Right cardiac atrium (tissue), 5 donors: ENCODE results near the gene CHRFAM7A. TPM values are rescaled to one million over a fixed set of nuclear protein-coding genes. Genes with fewer than 3 reads are reported as not detected.
"Not testable (repeated sequence)": the region's sequence is repeated elsewhere in the genome, so short reads cannot be mapped to it uniquely, and the experiment has no call there.

Experiments used
- ATAC-seq, 2 donors: fragments of 200-7000 bp; cut with Tn5 transposase; one replicate each; pipeline versions ENCODE4 v1.8.0 to v1.9.1; 2020; ENCODE audit warnings: moderate library complexity in 2 of 2, mild to moderate bottlenecking in 1 of 2
- DNase-seq, 3 donors: peaks; one replicate each; pipeline ENCODE4 v3.0.0-alpha.2; 2020
- H3K27ac ChIP-seq: one replicate; pipeline ENCODE4 v1.5.1; 2013; ENCODE audit warnings: mild to moderate bottlenecking, low read length, control low read depth, moderate library complexity
- H3K27me3 ChIP-seq: one replicate; pipeline ENCODE4 v1.6.1; 2013; ENCODE audit not compliant: control insufficient read depth, insufficient read depth
- H3K4me1 ChIP-seq: one replicate; pipeline ENCODE4 v1.6.1; 2013; ENCODE audit warnings: low read length; ENCODE audit not compliant: control insufficient read depth, insufficient read depth
- H3K4me3 ChIP-seq: one replicate; pipeline ENCODE4 v1.5.1; 2013; ENCODE audit warnings: low read length, control low read depth
- H3K9me3 ChIP-seq: one replicate; pipeline ENCODE4 v1.6.1; 2013; ENCODE audit warnings: low read length; ENCODE audit not compliant: control insufficient read depth
- WGBS: extraction: QIAGEN DNeasy Blood & Tissue Kit; methylation state at CpG from one replicate; pipeline ENCODE4 v1.1.7; 2013; 5-methylcytosine and 5-hydroxymethylcytosine counted together
- intact Hi-C, 4 donors: fragments of 100-400 bp; cut with DNase I; formaldehyde crosslinking; loops; one replicate each; pipeline versions ENCODE4 v1.11.0 to v1.14.0; 2022 to 2023
- polyA plus RNA-seq: library from polyadenylated mRNA; stranded (reverse); fragments of 200-250 nt; gene quantifications from one replicate; pipeline ENCODE4 v1.2.3, GENCODE V29; 2013
- total RNA-seq, 4 donors: library from RNA; stranded (reverse); fragmentation: NEBNext Ultra II Directional; extraction: Animal tissue kit (Norgen Biotek cat#: 25700); gene quantifications; one replicate each; pipeline ENCODE4 v1.2.1, GENCODE V29; 2021
- donor health status: healthy with polysubstance abuse.
- donor health status: DM: no; HTN: yes; CAD: no.
- donor health status: DM: no; HTN: no; CAD: no.
- donor health status: DM: no; HTN: yes; CAD: no; lungs with severe emphysema.
- donor health status: DM: yes; HTN: yes; CAD: no.

The CHRFAM7A gene
- total and polyA plus RNA-seq, 5 donors = 1.2 to 4.9 (median 1.7) TPM

DNA sequence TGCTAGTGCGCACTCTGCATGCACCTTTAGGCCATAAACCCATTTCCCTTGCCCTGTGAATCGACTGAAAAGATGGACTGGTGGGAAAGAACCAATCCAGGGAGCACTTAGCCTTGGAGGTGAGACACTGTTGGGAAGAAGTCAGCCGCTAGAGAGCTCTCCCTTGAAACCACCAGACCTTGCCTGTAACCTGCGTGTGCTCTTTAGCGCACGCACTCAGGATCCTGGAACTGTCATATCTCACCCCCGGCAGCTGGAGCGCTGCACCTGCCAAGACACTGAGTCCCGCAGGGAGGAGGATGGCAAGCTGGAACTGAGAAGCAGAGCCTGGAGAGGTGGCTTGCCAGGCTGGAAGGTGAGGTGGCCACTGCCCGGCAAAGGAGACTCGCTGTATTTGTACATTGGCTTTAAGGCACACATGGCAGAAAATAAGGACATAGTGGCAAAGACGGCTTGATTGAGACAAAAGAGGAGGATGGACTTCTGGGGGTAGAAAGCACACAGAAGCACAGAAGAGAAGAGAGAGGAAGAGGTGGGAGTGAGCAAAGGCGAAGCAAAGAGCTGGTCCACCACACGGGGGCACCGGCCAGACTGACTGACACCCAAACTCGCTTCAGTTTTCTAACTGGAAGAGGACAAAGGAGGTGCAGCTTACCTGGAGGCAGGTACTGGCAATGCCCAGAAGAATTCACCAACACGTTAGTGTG lies 16.8 kb downstream of the CHRFAM7A start:
- DNase-seq, H3K9me3 ChIP-seq, H3K27ac ChIP-seq, H3K4me1 ChIP-seq, H3K4me3 ChIP-seq, H3K27me3 ChIP-seq, intact Hi-C loops: not testable (repeated sequence)
- peak in 1 of 2 donors; percentile 19 for ATAC-seq
- no CpG with 5 or more reads among the region's 17 CpGs for WGBS

DNA sequence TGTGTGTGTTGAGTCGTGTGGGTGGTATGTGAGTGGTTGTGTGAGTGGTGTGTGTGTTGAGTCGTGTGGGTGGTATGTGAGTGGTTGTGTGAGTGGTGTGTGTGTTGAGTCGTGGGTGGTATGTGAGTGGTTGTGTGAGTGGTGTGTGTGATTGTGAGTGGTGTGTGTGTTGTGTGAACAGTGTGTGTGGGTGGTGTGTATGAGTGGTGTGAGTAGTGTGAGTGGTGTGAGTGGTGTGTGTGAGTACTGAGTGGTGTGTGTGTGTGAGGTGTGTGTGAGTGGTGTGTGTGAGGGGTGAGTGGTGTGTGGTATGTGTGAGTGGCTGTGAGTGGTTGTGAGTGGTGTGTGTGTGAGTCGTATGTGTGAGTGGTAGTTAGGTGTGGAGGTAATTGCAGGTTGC lies 17.5 kb downstream of the CHRFAM7A start:
- H3K4me3 ChIP-seq, intact Hi-C loops, H3K27ac ChIP-seq, H3K9me3 ChIP-seq, H3K4me1 ChIP-seq, H3K27me3 ChIP-seq: not testable (repeated sequence)
- DNase-seq = peak in 1 of 3 donors; percentile 13
- peak; percentile 37 to 41 for ATAC-seq
- WGBS = 50% methylated on average over 3 of the region's 4 CpGs

DNA sequence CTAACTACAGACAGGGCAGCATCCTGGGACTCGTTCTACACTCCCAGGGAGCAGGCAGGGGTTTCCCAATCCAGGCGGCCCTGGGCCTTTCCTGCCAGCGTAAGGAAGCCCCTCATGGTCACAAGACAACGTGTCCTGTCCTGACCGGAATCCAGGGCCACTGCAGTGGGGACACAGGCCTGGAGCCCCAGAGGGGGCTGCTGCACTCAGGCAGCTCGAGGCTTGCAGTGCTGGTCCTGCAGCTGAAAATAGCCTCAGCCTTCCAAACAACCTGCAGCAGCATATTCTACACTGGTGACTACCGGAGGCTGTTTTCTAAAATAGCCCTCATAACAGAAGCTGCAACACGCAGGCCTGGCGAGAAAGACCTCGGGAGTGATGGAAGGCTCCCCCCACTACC lies 18.5 kb downstream of the CHRFAM7A start:
- DNase-seq, H3K9me3 ChIP-seq, H3K27me3 ChIP-seq, H3K27ac ChIP-seq, H3K4me1 ChIP-seq, H3K4me3 ChIP-seq, intact Hi-C loops: not testable (repeated sequence)
- WGBS = 71% methylated on average over 3 of the region's 10 CpGs
- peak in 1 of 2 donors; percentile 36 for ATAC-seq

DNA sequence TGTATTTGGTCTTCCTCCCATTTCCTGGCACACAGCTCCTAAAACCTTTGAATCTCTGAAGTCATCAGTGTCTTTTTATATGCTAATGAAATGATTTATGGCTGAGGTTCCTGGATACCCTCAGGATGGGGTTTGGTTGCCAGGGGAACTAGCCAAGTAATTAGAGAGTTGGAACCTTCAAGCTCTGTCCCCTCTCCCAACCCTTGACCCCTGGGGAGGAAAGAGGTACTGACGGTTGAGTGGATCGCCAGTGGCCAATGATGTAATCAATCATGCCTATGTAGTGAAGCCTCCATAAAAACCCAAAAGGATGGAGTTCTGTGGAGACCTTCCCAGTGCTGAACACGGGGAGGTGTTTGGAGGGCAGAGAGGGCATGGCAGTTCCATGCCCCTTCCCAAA lies 25.1 kb downstream of the CHRFAM7A start:
- ATAC-seq, H3K4me1 ChIP-seq, H3K27me3 ChIP-seq, intact Hi-C loops, H3K27ac ChIP-seq, DNase-seq, H3K4me3 ChIP-seq, H3K9me3 ChIP-seq: not testable (repeated sequence)
- whole genome bisulfite sequencing = no CpG with 5 or more reads among the region's 3 CpGs

DNA sequence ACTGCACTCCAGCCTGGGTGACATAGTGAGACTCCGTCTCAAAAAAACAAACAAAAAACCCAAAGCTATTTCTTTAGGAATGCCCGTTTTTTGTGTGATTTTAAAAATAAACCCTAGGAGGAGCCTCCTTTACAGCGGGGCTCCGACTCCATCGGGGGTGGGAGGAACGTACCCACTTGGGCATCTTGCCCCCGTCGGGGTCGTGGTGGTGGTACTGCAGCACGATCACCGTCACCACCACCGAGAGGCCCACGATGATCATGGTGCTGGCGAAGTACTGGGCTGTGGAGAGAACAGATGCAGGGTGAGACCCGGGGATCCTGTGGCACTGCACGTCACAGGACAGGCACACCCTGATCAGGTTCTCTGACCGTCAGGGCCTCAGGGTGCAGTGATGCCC lies 26.1 kb downstream of the CHRFAM7A start:
- DNase-seq = peak in 2 of 3 donors; percentile 10 to 28
- 91% methylated on average over 14 of the region's 17 CpGs for WGBS
- H3K4me3 ChIP-seq, ATAC-seq, intact Hi-C loops, H3K9me3 ChIP-seq, H3K27ac ChIP-seq, H3K4me1 ChIP-seq, H3K27me3 ChIP-seq: not testable (repeated sequence)

DNA sequence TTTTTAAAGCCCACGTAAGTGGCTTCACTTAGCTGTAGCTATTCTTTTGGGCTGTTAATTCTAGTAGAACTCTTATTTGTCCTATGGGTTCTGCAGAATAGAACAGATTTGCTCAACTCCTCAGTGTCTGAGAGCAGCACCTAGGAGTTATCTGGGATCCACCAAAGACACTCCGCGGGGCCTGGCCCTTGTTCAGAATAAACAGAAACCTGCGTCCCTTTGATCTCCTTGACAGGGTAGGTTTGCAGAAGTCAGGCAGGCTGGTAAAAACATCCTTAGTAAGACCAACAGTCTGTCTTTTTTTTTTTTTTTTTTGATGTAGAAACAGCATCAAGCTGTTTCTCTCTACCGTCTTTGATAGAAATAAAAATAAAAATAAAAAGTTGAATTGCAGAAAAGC lies 31.9 kb downstream of the CHRFAM7A start:
- H3K27ac ChIP-seq, ATAC-seq, H3K4me3 ChIP-seq, DNase-seq, intact Hi-C loops, H3K27me3 ChIP-seq, H3K9me3 ChIP-seq, H3K4me1 ChIP-seq: not testable (repeated sequence)
- WGBS = 83% methylated on average over 2 of the region's 5 CpGs

DNA sequence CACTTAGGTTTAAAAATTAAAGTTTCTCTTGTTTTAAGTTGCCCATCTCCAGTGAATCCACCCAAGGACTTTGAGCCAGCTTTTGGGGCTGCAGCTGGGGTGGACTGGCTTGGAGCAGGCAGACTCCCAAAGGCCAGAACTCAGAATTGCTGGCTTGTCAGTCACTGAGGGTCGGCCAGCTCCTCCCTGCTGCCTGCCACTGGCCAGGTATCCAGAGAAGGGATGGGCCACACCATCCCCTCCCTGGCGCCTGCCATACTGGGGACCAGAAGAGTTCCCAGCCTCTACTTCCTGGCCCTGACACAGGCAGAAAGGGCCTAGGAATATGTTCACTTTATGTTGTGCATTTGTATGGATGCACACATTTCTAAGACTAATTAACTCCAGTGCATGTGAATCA lies 32.4 kb downstream of the CHRFAM7A start:
- H3K27ac ChIP-seq, ATAC-seq, H3K4me1 ChIP-seq, H3K4me3 ChIP-seq, DNase-seq, H3K9me3 ChIP-seq, intact Hi-C loops, H3K27me3 ChIP-seq: not testable (repeated sequence)
- no CpG with 5 or more reads among the region's 2 CpGs for WGBS

DNA sequence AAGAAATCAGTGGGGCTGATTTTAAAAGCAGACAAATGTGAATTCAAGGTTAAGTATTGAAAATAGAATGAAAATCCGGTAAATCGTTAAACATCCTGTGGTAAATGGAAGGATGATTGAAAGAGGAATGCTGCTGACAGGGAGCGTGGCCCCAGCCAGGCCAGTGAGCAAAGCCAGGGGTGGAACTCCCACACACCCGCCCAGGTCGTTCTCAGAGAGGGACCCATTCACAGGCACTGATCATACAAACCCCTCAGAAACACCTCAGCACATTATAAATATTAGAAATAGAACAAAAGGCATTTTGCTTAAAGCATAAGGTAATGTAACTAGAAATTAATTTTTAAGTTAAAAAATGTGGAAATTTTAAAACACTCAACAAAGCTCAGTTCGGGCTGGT lies 38.3 kb downstream of the CHRFAM7A start:
- H3K9me3 ChIP-seq, H3K4me1 ChIP-seq, H3K27me3 ChIP-seq, ATAC-seq, H3K27ac ChIP-seq, intact Hi-C loops, DNase-seq, H3K4me3 ChIP-seq: not testable (repeated sequence)
- 65% methylated on average over 3 of the region's 6 CpGs for WGBS

DNA sequence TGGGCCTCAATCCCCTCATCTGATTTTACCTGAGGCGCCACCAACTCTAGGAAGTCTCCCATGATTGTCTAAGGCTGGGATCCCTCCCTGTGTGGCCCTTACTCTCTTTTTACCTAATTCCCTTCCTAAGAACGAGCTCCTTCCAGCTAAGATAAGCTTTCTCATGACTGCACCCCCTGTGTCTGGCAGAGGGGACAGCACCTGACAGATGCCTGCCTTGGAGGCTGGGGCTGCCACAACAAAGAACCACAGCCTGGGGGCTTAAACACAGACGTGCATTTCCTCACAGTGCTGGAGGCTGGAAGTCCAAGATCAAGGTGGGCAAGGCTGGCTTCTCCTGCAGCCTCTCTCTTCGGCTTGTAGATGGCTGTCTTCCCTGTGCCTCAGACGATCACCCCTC lies 43.5 kb downstream of the CHRFAM7A start:
- DNase-seq, H3K4me3 ChIP-seq, ATAC-seq, H3K4me1 ChIP-seq, intact Hi-C loops, H3K27me3 ChIP-seq, H3K27ac ChIP-seq, H3K9me3 ChIP-seq: not testable (repeated sequence)
- no CpG with 5 or more reads among the region's 5 CpGs for WGBS

DNA sequence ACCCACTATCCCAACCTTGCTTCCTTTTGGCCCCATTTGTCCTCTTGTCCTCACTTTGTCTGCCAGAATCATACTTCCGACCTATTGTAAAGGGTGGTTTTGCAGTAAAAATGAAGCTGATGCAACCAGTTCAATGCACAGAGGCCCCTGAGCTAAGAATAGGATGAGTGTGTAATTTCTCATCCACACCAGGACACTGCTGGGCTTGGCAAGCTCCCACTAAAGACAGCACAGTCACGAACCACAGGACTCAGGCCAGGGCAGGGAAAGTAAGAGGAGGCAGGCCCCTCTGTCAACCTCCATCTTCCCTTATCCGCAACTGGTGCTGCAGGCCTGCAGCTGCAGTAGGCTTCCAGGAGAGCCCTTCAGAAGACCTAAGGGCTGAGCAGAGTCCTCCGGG lies 56.8 kb downstream of the CHRFAM7A start:
- H3K27ac ChIP-seq, DNase-seq, H3K9me3 ChIP-seq, H3K4me3 ChIP-seq, H3K4me1 ChIP-seq, H3K27me3 ChIP-seq, intact Hi-C loops: not testable (repeated sequence)
- no CpG with 5 or more reads among the region's 4 CpGs for WGBS
- ATAC-seq = peak in 1 of 2 donors; percentile 55

DNA sequence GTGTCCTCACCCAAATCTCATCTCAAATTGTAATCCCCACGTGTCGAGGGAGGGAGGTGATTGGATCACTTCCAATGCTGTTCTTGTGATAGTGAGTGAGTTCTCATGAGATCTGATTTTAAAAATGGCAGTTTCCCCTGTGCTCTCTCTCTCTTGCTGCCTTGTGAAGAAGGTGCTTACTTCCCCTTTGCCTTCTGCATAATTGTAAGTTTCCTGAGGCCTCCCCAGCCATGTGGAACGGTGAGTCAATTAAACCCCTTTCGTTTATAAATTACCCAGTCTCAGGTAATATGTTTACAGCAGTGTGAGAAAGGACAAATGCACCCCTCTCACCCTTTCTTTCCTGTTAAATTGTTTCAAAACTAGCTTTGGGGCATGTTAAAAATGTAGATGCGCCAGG lies 59.2 kb downstream of the CHRFAM7A start:
- H3K27me3 ChIP-seq, intact Hi-C loops, H3K4me1 ChIP-seq, DNase-seq, H3K9me3 ChIP-seq, ATAC-seq, H3K4me3 ChIP-seq, H3K27ac ChIP-seq: not testable (repeated sequence)
- 44% methylated on average over 2 of the region's 5 CpGs for WGBS

DNA sequence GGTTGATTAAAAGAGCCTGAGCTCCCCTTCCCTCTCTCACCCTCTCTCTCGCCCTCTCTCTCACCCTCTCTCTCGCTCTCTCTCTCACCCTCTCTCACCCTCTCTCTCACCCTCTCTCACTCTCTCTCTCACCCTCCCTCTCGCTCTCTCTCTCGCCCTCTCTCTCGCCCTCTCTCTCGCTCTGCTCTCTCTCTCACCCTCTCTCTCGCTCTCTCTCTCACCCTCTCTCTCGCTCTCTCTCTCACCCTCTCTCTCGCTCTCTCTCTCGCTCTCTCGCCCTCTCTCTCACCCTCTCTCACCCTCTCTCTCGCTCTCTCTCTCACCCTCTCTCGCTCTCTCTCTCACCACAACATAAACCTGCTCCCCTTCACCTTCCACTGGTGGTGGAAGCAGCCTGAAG lies 67.2 kb downstream of the CHRFAM7A start:
- DNase-seq = peak in 1 of 3 donors; percentile 10
- H3K27ac ChIP-seq, H3K27me3 ChIP-seq, H3K4me1 ChIP-seq, H3K9me3 ChIP-seq, H3K4me3 ChIP-seq, intact Hi-C loops: not testable (repeated sequence)
- ATAC-seq = peak; percentile 47 to 55
- WGBS = 74% methylated on average over 13 of the region's 13 CpGs
